ENCODE data around the gene NRIP1.

NRIP1 gene

DNA sequence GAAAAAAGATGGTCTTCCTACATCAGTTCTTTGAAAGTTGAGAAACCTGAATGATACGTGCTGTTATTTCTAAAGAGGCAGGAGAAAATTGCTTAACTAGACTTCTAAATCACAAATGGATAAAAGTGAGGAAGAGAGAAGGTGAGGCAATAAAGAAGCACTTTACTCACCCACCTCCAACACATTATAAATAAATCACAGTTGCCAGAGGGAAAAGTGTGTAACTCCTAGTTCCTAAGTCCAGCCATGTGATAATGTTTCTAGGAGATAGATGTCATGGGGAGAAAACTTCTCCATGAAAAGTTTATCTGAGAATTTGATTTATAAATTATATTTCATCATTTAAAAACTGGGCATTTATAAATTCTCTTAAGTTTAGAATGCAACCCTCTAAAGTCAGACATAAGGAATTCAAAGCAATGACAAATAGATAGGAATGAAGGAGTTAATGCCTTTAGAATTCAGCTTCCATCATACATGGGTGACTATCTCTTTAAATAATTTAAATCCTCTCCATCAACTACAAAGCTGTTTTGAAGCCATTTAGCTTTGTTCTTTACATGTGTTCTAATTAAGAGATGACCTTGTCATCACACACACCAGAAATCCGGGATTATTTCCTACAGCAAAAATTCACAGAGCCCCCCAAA is 60.0 kb downstream of the NRIP1 start:
- no peak overlapping the region for H3K4me3 ChIP-seq (replicated peaks; ENCODE audit: low read depth, low read length)
- H3K36me3 ChIP-seq (ENCODE audit: control insufficient read depth, insufficient read depth, low read length): no peaks in the 10 kb centered on the region
- no peaks in the 10 kb centered on the region for H3K27me3 ChIP-seq (replicated peaks; ENCODE audit: control insufficient read depth, insufficient read depth, low read length)
- TF ChIP-seq, protein P1, sequence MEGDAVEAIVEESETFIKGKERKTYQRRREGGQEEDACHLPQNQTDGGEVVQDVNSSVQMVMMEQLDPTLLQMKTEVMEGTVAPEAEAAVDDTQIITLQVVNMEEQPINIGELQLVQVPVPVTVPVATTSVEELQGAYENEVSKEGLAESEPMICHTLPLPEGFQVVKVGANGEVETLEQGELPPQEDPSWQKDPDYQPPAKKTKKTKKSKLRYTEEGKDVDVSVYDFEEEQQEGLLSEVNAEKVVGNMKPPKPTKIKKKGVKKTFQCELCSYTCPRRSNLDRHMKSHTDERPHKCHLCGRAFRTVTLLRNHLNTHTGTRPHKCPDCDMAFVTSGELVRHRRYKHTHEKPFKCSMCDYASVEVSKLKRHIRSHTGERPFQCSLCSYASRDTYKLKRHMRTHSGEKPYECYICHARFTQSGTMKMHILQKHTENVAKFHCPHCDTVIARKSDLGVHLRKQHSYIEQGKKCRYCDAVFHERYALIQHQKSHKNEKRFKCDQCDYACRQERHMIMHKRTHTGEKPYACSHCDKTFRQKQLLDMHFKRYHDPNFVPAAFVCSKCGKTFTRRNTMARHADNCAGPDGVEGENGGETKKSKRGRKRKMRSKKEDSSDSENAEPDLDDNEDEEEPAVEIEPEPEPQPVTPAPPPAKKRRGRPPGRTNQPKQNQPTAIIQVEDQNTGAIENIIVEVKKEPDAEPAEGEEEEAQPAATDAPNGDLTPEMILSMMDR (IDR thresholded peaks at IDR 0.05; ENCODE audit: insufficient read depth, low read length, poor library complexity, severe bottlenecking): no peak
- no peak for DNase-seq (ENCODE audit: extremely low read depth, insufficient read length)

DNA sequence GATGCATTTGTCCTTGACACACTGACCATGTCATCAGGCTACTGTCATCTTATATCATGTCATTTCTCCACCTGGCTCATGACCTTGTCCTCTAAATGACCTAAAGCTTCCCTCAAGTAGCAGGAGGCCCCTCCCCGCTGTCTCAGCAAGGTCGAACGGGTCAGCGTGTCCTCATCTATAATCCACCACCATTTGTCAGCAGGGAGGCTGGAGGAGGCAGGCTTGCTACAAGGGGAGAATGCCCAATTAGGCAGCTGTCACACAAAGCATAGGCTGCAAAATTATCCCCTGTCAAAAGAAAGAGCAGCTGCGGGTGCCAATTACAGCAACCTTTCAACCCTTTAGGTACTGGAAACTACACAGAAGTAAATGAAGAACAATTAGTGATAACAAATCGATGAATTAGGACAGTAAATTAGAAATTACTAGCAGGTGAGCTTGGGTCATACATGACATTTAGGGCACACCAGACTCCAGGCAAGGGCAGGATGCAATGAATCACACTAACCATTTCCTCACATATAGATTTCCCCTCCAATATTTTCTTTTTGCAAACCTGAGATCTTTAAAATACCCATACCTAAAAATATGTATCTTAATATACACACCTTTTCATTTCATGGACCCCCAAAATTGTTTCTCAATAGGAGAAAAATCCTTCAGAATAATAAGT is 61.2 kb downstream of the NRIP1 start:
- DNase-seq (ENCODE audit: extremely low read depth, insufficient read length): no peak
- Histone ChIP-seq H3K36me3 (ENCODE audit: control insufficient read depth, insufficient read depth, low read length) (no peaks in the 10 kb centered on the region), H3K4me3 (replicated peaks; ENCODE audit: low read depth, low read length) (no peak overlapping the region), H3K27me3 (replicated peaks; ENCODE audit: control insufficient read depth, insufficient read depth, low read length) (no peaks in the 10 kb centered on the region)
- TF ChIP-seq, protein P1 (IDR thresholded peaks at IDR 0.05; ENCODE audit: insufficient read depth, low read length, poor library complexity, severe bottlenecking): no peak

DNA sequence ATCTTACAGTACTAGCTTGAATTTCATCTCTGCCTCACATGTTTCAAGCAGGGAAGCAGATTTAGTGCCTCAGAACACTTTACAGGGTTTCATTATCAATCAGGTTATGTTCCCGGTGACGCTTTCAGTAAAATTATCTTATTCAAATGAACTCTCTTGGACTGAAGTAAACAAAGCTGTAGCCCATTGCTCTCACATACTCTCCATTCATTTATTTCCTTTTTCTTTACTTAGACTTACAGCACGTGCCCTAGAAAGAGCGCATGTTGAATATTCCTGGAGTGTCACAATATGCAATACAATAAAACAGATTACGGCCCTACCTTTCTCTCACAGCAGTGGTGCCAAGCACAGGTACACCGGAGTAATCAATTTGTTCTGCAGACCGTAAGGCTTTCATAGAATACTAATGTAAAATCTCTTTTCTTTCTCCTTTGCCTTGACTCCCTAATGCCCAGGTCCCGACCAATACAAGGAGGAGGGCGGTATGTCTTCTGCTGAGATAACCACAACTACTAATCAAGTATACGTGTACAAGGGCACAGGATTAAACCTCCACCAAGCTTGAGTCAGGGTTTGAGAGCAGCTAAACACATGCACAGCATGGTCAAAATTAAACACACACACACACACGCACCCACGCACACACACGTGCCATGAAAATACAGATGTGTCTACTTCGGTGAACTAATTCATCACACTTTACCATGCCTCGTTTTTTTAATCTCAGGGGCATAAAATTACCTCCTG is 62.8 kb downstream of the NRIP1 start:
- Histone ChIP-seq H3K36me3 (ENCODE audit: control insufficient read depth, insufficient read depth, low read length) (no peaks in the 10 kb centered on the region), H3K27me3 (replicated peaks; ENCODE audit: control insufficient read depth, insufficient read depth, low read length) (no peaks in the 10 kb centered on the region), H3K4me3 (replicated peaks; ENCODE audit: low read depth, low read length) (no peak overlapping the region)
- DNase-seq (ENCODE audit: extremely low read depth, insufficient read length): peak; percentile 23
- TF ChIP-seq, protein P1 (IDR thresholded peaks at IDR 0.05; ENCODE audit: insufficient read depth, low read length, poor library complexity, severe bottlenecking): no peak

DNA sequence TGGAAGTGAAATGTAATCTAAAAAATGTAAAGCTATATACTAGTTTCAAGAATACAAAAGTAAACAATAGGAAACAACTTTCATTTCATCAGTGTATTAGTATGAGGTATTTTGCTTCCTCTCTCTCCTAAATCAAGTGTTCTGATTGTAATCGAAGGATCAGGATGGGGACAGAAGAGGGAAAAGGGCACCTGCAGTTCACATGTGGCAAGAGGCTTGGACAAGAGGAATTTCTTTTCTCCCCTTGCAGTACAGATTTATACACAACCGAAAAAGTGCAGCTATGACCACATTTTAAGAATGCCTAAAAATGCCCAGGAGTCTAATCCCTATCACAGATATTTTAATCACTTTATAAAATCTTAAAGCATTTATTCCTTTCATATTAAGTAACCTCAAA is 63.7 kb downstream of the NRIP1 start:
- Histone ChIP-seq H3K27me3 (replicated peaks; ENCODE audit: control insufficient read depth, insufficient read depth, low read length) (no peaks in the 10 kb centered on the region), H3K36me3 (ENCODE audit: control insufficient read depth, insufficient read depth, low read length) (no peaks in the 10 kb centered on the region), H3K4me3 (replicated peaks; ENCODE audit: low read depth, low read length) (no peak overlapping the region)
- TF ChIP-seq, protein P1 (IDR thresholded peaks at IDR 0.05; ENCODE audit: insufficient read depth, low read length, poor library complexity, severe bottlenecking): no peak
- DNase-seq (ENCODE audit: extremely low read depth, insufficient read length): no peak

DNA sequence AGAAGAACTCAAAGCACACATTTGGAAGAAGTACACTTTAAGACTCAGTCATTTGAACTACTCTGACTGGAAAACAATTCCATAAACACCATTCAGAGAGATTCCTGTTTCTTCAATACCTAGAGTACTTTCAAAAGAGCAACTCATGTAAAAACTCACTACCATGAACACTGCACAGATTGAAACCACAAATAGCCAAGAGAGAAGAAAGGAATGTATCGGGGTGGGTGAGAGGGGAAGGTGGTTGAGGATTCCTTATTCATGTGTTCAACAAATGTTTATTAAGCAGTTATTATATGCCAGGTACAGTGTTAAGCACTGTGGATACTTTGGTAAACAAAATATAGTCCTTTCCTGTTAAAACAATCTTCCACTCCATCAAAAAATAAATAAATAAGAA is 64.7 kb downstream of the NRIP1 start:
- no peak for DNase-seq (ENCODE audit: extremely low read depth, insufficient read length)
- TF ChIP-seq, protein P1 (IDR thresholded peaks at IDR 0.05; ENCODE audit: insufficient read depth, low read length, poor library complexity, severe bottlenecking): no peak
- no peaks in the 10 kb centered on the region for H3K36me3 ChIP-seq (ENCODE audit: control insufficient read depth, insufficient read depth, low read length)
- H3K27me3 ChIP-seq (replicated peaks; ENCODE audit: control insufficient read depth, insufficient read depth, low read length): no peaks in the 10 kb centered on the region
- H3K4me3 ChIP-seq (replicated peaks; ENCODE audit: low read depth, low read length): no peak overlapping the region
